ENCODE measurements around the gene ASB10. TPM values are rescaled to one million over a fixed set of nuclear protein-coding genes. Genes with fewer than 3 reads are reported as not detected.

Gene ASB10
- total and polyA plus RNA-seq, 2 of the 13 experiments (the other 11 are each of a cell fraction or from before 2014, with no cell fraction given): not detected

- ATAC-seq (no peak), FAIRE-seq (no peak), DNase-seq (ENCODE audit: low spot score) (no peak)
- no peaks in the 10 kb centered on the region for H4K20me1 ChIP-seq (ENCODE audit: insufficient read depth, low read length)
- ChIA-PET POLR2A (no interaction called here), CTCF (ENCODE audit: low intra/inter-chr PET ratio, low total read pairs) (no interaction called here)
- H3K9me3 ChIP-seq (ENCODE audit: low read length): no peaks in the 10 kb centered on the region
- no peaks in the 10 kb centered on the region for H3K79me2 ChIP-seq (ENCODE audit: insufficient read depth, low read length)
- H3K27me3 ChIP-seq (ENCODE audit: control insufficient read depth in 1 of 2, insufficient read depth in 2 of 2, low read length in 2 of 2): no peaks in the 10 kb centered on the region
- no peak overlapping the region for H3K4me3 ChIP-seq (replicated peaks in 1 of 3; ENCODE audit: insufficient read depth in 1 of 3, low read depth in 2 of 3, low read length in 3 of 3)
- no peak overlapping the region for H3K27ac ChIP-seq (ENCODE audit: extremely low read length, insufficient read depth, low read length)
- no peaks in the 10 kb centered on the region for H3K4me1 ChIP-seq (ENCODE audit: insufficient read depth, low read length)
- BruUV-seq (replicated peaks): no TSS peak
- no peak overlapping the region for H2AFZ ChIP-seq (ENCODE audit: low read length)
- in situ Hi-C loops (cut with HindIII; ENCODE audit: extremely low pct_ligation_motif_present, low pct_unique_long_range_greater_than_20kb) (no loop called here), intact Hi-C loops (cut with micrococcal nuclease; ENCODE audit: unreplicated experiment) (loop anchor here (10.0 kb wide), 1 partner anchor 166 kb away; no protein-coding TSS in a partner anchor)
- H3K9ac ChIP-seq (ENCODE audit: insufficient read depth, low read depth, low read length): no peak overlapping the region
- WGBS (ENCODE audit: low lambda C conversion rate): 93% methylated on average over 17 of the region's 18 CpGs
- peaks cover 25 to 57% of the 10 kb centered on the region in 2 experiments for H3K36me3 ChIP-seq (replicated peaks in 1 of 2; ENCODE audit: control insufficient read depth in 1 of 2, insufficient read depth in 2 of 2, low read length in 2 of 2)
- no peak overlapping the region for H3K4me2 ChIP-seq (ENCODE audit: low read depth, low read length)
- TF ChIP-seq ZNF510 (CRISPR knock-in tag; IDR thresholded peaks at IDR 0.05; ENCODE audit: low read depth): no peak
- no peak for TF ChIP-seq HMG20B (CRISPR knock-in tag; conservative IDR thresholded peaks at IDR 0.05)
- TF ChIP-seq NR2F1 (CRISPR knock-in tag; IDR thresholded peaks at IDR 0.05): no peak
- TF ChIP-seq ZNF629 (CRISPR knock-in tag; conservative IDR thresholded peaks at IDR 0.05): no peak
- TF ChIP-seq SIN3A (IDR thresholded peaks at IDR 0.05; ENCODE audit: borderline replicate concordance, low read depth, low read length): no peak
- no peak for TF ChIP-seq RFX5 (IDR thresholded peaks at IDR 0.05; ENCODE audit: low read depth, low read length)
- no peak for TF ChIP-seq ZNF780A (CRISPR knock-in tag; IDR thresholded peaks at IDR 0.05)
- TF ChIP-seq SIX1 (CRISPR knock-in tag; IDR thresholded peaks at IDR 0.05; ENCODE audit: borderline replicate concordance): no peak
- no peak for TF ChIP-seq HNRNPH1 (optimal IDR thresholded peaks at IDR 0.05; ENCODE audit: low read depth, low read length)
- no peak for TF ChIP-seq POLR2AphosphoS2 (IDR thresholded peaks at IDR 0.05; ENCODE audit: low read depth, low read length)
- TF ChIP-seq ZNF136 (CRISPR knock-in tag; IDR thresholded peaks at IDR 0.05; ENCODE audit: low read depth): no peak
- no peak for TF ChIP-seq MAX (IDR thresholded peaks at IDR 0.05)
- TF ChIP-seq CREB1 (IDR thresholded peaks at IDR 0.05): no peak
- no peak for TF ChIP-seq CREB1 (CRISPR knock-in tag; IDR thresholded peaks at IDR 0.05)
- no peak for TF ChIP-seq ZNF570 (CRISPR knock-in tag; IDR thresholded peaks at IDR 0.05; ENCODE audit: borderline replicate concordance)
- no peak for TF ChIP-seq SMC3 (IDR thresholded peaks at IDR 0.05; ENCODE audit: low read length)
- no peak for TF ChIP-seq ZMYM2 (CRISPR knock-in tag; IDR thresholded peaks at IDR 0.05)
- TF ChIP-seq NFE2L2 (IDR thresholded peaks at IDR 0.05; ENCODE audit: low read length): no peak
- TF ChIP-seq MED8 (CRISPR knock-in tag; IDR thresholded peaks at IDR 0.05; ENCODE audit: insufficient replicate concordance): no peak
- TF ChIP-seq CERS6 (CRISPR knock-in tag; IDR thresholded peaks at IDR 0.05): no peak
These were observed 47.8 kb downstream of the ASB10 start for GRCh38 chr7:151139071-151139790.
